DND-41 (cell line): ENCODE data around the gene TMEM86A.

Experiments used
- CTCF ChIP-seq: IDR thresholded peaks from 2 replicates; pipeline ENCODE4 v1.5.1; 2012; ENCODE audit warnings: borderline replicate concordance, low read length, moderate library complexity, mild to moderate bottlenecking; ENCODE audit not compliant: poor library complexity, severe bottlenecking; ENCODE audit errors: extremely low read depth
- EZH2 ChIP-seq: IDR thresholded peaks from 3 replicates; pipeline ENCODE4 v1.6.1; 2012; ENCODE audit warnings: borderline replicate concordance, low read depth, mild to moderate bottlenecking, moderate library complexity, low read length, inconsistent platforms; ENCODE audit not compliant: severe bottlenecking

DNA sequence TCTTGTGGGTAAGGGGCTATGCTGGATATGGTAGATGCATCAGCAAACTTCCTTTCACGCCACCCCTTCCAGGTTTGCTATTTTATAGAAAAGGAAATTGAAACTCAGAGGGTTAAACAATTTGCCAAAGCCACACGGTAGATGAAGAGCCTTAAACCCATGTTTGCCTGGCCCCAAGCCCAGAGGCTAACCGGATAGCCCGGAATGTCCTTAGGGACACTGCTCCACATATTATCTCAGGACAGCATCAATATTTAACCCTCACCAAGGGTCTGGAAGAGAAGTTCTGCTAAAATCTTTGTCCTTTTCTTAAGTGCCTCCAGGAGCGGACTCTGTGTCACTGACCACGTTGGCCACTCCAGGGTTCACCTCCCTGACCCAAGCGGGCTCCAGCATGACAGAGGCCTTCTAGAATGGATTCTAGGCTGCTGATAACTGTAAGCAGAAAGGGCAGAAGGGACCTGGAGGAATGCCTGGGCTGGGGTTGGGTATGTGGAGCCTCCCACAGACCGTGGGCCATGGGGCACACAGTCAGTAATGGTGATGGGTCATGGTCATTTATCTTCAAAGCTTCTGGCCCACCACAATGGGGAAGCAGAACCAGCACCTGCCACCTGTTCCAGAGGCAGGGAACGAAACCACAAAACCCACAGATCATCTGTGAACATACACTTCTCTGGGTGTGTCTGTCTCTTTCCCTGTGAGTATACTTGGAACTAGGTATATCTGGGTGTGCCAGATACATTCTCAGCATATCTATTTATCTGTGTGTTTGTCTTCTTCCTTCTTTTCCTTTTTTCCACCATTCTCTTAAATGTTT lies 5.4 kb upstream of the TMEM86A start:
- no peak for TF ChIP-seq EZH2
- TF ChIP-seq CTCF: no peak
